GM12891 (cell line): ENCODE results near the gene ADPRH.
A peak's percentile ranks its signal among the peaks of the same experiment; 100 is the strongest.

ENCODE experiments used
- DNase-seq: peaks from one replicate; pipeline ENCODE4 v3.0.0; 2011; ENCODE audit warnings: low spot score; ENCODE audit not compliant: insufficient read length
- FAIRE-seq: peaks from 2 replicates; lab custom pipeline; 2011; peaks lifted over from hg19 to GRCh38; lab: Jason Lieb, UNC
- PAX5 ChIP-seq: IDR thresholded peaks from 2 replicates; pipeline ENCODE4 v1.6.1; 2011; ENCODE audit warnings: low read length, moderate library complexity, mild to moderate bottlenecking; ENCODE audit not compliant: insufficient read depth, severe bottlenecking
- POLR2A ChIP-seq: IDR thresholded peaks from 2 replicates; pipeline ENCODE4 v1.6.1; 2011; ENCODE audit warnings: low read depth, low read length, control low read depth
- POLR2AphosphoS5 ChIP-seq: IDR thresholded peaks from 2 replicates; pipeline ENCODE4 v1.6.1; 2011; ENCODE audit warnings: low read depth, low read length, control low read depth
- POU2F2 ChIP-seq: IDR thresholded peaks from 2 replicates; pipeline ENCODE4 v1.6.1; 2011; ENCODE audit warnings: low read depth, mild to moderate bottlenecking, control low read depth, low read length, moderate library complexity
- SPI1 ChIP-seq: IDR thresholded peaks from 2 replicates; pipeline ENCODE4 v1.6.1; 2011; ENCODE audit warnings: low read depth, low read length, control low read depth
- TAF1 ChIP-seq: IDR thresholded peaks from 2 replicates; pipeline ENCODE4 v1.6.1; 2011; ENCODE audit warnings: low read depth, low read length, control low read depth

Gene ADPRH

DNA sequence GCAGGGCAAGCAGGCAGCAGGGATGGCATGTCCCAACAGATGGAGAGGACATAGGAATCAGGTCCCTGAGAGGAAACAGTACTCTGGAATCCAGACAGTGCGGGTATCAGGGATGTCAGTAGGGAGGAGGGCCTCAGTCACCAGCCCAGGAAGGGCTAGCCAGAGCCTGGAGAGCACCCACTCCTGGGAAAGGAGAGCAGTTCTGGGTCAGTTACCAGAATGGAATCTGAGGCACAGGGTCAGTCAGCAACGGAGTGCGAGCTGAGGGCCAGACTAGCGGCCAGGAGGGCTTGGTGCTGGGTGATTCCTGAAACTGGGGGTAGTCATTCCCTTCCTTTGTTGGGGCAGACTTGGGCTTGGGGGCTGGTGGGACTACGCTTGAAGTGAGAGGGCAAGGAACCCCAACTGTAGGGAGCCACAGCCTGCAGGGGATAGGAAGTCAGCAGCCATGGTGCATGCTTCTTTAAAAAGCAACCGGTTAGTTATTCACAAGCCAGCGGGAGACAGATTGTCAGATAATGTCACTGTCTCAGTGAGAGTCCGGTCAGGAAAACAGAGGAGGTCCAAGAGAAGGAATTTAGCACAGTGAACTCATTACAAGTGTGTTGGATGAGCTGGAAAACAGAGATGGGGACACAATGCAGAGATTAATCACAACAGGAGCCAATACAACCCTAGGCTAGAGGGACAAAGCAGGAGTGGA, 46.3 kb downstream of the ADPRH start:
- no peak for DNase-seq
- TF ChIP-seq POLR2A (no peak), PAX5 (no peak), POU2F2 (no peak)
- FAIRE-seq = no peak

DNA sequence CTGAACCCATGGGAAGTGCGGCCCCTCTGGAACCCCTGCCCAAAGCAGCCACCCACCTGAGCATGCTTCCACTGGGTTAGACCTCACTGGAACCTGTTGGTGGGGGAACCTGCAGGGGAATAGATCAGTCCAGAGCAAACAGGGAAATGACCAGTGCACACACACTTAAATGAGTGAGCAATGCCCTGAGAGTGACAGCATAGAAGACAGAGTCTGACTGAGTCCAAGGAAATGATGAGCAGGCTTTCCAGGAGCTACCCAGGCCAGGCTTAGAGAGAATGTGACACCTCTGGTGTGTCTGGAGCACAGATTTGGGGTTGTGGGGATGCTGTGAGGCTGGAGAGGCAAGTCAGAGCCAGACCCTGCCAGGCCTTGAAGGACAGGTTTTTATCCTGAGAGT, 46.9 kb downstream of the ADPRH start:
- FAIRE-seq (no peak), DNase-seq (no peak)
- TF ChIP-seq SPI1 (no peak), TAF1 (no peak), POLR2AphosphoS5 (no peak), POU2F2 (no peak), POLR2A (no peak), PAX5 (no peak)

DNA sequence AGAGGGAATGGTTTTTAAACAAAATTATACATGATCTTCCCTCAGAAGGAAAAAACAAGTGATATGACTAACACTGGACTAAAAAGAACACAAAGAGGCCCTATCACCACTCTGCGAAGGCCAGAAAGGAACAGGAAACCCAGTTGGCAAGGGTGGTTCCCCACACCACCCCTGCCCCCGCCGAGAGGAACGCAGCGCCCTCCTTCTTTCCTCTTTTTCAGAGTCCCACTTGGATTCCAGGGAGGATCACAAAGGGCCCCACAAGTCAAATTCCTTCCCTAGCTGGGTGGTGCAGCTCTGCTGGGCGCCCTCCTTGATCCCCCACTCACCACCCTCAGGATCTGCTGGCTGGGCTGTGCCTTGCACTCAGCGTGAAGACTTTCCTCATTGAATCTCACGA, 48.2 kb downstream of the ADPRH start:
- TF ChIP-seq TAF1 = peak; percentile 39; the same call in 1 of the 2 replicates
- TF ChIP-seq POLR2AphosphoS5 = no peak
- DNase-seq = no peak

DNA sequence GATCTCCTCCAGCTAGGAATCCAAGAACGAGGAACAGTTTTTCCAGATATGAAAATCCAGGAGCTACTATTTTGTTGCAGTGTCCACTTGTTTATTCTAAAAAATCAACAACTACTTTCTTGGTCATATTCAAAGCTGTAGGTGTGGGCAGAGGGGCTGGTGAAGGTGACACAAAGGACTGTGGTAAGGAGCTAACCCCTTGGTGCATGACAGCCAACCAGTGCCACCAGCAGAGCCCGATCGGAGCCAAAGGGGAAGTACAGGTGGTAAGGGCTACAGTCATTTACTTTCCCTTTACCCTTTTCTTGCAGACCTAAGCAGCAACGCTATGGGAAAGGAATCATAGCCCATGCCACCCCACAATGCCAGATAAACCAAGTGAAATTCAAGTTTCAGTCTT, 49.1 kb downstream of the ADPRH start:
- FAIRE-seq = peak; percentile 71
- no peak for DNase-seq
- TF ChIP-seq TAF1 (no peak), PAX5 (no peak), POLR2AphosphoS5 (no peak), SPI1 (no peak), POU2F2 (no peak), POLR2A (no peak)

More for the DNA sequence above, 48.2 kb downstream of the ADPRH start:
- no peak for FAIRE-seq

DNA sequence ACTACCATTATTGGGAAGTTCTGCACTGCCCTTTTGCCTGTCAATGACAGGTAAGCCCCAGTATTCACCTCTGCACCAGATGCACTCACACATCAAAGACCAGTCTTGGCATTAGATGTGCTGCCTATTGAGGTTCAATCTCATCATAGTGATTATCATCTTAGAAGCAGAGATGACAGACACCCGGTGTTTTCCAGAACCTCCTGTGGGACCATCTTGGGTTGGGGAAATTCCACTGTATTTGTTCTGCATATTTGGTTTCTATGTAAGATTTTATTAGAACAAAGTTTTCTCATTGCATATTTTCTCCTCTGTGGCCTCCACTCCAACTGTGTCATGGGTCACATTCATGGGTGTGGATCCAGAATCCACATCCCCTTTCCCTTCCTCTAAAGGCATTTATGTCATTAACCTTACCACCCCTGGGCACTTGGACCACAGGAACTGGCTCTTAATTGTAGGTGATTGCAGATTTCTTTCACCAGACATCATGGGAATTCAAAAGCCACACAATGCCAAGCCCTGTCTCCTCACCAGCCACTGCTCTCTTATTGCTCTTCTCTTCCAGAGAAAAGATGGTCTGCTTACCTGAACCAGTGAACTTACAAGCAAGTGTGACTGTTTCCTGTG, 49.6 kb downstream of the ADPRH start:
- no peak for FAIRE-seq
- no peak for TF ChIP-seq PAX5
- no peak for TF ChIP-seq TAF1
- no peak; the same call in 1 of the 2 replicates for TF ChIP-seq POLR2A
- 0 out of 2 replicates have a peak, but pooled peaks have one; percentile 37 for TF ChIP-seq SPI1
- no peak; the same call in 1 of the 2 replicates for TF ChIP-seq POLR2AphosphoS5
- TF ChIP-seq POU2F2 = peak; percentile 70; the same call in 1 of the 2 replicates
- DNase-seq = no peak

DNA sequence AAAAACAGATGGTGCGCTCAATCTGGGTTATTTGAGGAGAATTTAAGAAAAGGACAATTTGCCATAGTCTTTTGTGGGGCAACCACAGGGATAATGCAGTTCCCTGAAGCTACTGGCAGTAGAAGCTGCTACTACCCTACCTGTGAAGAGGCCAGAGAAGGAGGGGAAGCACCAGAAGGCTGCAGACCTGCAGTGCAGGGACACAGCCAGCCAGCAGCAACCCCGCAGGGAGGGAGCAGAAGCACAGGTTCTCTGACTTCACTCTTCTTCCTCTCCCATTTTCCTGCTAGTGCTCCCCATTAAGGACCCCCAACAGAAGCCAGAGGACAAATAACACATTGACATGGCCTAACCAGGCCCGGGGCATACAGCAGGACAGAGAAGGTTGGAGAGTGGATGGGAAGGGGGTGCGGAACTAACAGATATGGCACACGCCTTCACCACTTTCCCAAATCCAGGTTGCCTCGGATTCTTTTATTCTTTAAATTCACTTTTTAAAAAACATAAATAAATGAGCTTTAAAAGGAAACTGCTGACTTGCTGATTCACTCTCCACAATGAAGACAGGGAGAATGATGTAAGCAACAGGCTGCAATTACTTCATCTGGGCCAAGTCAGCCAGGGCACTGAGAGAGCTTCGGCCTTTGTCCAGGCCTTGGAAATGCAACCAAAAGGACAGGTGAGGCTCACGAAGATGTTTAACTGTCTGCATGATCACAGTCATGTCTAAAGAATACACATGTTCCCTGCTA, 51.0 kb downstream of the ADPRH start:
- DNase-seq (no peak), FAIRE-seq (peak; percentile 35)
- TF ChIP-seq POU2F2 (no peak), POLR2AphosphoS5 (no peak), PAX5 (no peak), SPI1 (no peak), POLR2A (no peak), TAF1 (no peak)

DNA sequence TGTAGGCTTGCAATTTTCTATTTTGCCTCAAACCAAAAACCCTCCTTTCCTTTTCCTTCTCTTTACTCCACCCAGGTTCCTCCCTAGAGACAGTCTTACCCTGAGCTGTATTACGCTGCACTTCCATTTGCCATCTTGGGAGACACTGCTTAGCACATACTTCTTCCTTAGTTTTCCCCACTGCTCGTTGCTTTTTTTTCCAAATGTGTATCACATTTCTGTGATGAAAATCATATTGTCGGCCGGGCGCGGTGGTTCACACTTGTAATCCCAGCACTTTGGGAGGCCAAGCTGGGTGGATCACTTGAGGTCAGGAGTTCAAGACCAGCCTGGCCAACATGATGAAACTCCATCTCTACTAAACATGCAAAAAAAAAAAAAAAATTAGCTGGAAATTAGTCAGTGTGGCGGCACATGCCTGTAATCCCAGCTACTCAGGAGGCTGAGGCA, 51.6 kb downstream of the ADPRH start:
- FAIRE-seq (no peak), DNase-seq (no peak)
- TF ChIP-seq TAF1 = no peak
- no peak for TF ChIP-seq POLR2AphosphoS5
- TF ChIP-seq SPI1 = no peak
- no peak for TF ChIP-seq POU2F2
- no peak for TF ChIP-seq PAX5
- no peak for TF ChIP-seq POLR2A

DNA sequence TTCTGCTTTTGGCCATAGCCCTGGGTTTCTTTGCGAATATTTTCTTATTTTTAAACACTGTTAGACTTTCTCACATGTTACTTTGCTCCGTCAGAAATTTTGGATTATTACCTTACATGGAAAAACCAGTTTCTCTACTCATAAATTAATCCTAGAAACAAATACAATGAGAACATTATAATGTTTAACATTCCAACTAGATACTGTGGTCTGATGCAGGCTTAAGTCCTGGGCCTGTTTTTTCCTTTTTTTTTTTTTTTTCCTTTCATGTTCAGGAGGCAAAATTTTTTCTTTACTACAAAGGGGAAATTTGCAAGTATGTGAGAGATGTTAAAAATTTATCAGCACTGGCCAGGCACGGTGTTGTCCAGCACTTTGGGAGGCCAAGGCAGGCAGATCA, 52.2 kb downstream of the ADPRH start:
- DNase-seq (no peak), FAIRE-seq (no peak)
- no peak for TF ChIP-seq TAF1
- no peak for TF ChIP-seq POLR2A

DNA sequence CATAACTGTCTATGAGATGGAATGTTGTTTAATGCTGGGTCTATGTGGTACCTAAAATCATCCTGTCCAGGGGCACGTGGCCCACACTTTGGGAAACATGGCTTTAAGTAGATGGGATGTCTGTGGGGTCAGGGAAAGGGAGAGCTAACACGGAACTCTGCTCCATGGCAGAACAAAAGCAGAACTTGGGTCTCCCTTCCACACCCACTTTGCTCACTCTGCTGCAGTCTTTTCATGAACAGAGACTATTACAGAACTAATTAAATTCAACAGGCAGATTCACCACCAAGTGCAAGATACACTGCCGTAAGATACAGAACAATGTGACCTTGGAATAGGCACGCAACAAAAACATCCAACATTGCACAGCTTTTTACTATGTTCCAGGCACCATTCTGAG, 52.9 kb downstream of the ADPRH start:
- TF ChIP-seq POLR2AphosphoS5 (no peak), SPI1 (no peak), PAX5 (no peak), TAF1 (no peak), POU2F2 (no peak), POLR2A (no peak)

DNA sequence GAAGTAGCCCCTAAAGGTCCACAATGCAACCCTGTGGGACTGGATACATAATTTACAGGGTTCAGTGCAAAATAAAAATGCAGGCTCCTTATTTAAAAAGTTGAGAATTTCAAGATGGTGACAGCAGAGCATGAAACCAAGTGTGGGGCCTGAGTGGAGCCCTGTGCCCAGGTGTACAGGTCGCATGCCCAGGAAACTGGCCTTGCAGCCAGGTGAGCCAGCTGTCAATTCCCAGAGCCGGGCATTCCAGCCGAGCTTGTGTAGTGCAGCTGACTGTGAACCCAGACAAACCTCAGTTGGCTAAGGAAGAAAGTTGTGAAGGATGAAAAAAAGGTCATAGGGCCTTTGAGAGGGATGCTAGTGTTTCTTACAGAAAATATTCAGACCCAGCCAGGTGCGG, 53.5 kb downstream of the ADPRH start:
- no peak for TF ChIP-seq SPI1
- TF ChIP-seq POLR2A = no peak
- TF ChIP-seq PAX5 = no peak
- TF ChIP-seq POU2F2 = no peak
- no peak for TF ChIP-seq POLR2AphosphoS5
- no peak for TF ChIP-seq TAF1
- DNase-seq = no peak
- FAIRE-seq = no peak

More for the DNA sequence above, 52.9 kb downstream of the ADPRH start:
- DNase-seq (no peak), FAIRE-seq (no peak)
